Thyroid gland (tissue), 4 donors: ENCODE results near the gene OSBP.

Experiments used
- CTCF ChIP-seq, 6 experiments: fragments of 200-600 bp in 3 of 6; fragments of 450-650 bp in 3 of 6; sonication (generic) in 3 of 6; IDR thresholded peaks; one replicate each; pipeline ENCODE4 v1.5.1; 2016 to 2019; ENCODE audit warnings: antibody characterized with exemption in 6 of 6, mild to moderate bottlenecking in 2 of 6, inconsistent platforms in 1 of 6, moderate library complexity in 1 of 6
- POLR2A ChIP-seq, 2 donors: fragments of 450-650 bp; IDR thresholded peaks; one replicate each; pipeline ENCODE4 v1.6.1; 2017; ENCODE audit warnings: antibody characterized with exemption in 2 of 2, mild to moderate bottlenecking in 2 of 2, moderate library complexity in 1 of 2

- TF ChIP-seq POLR2A (IDR thresholded peaks at IDR 0.05) (no peak), CTCF (IDR thresholded peaks at IDR 0.05) (no peak)
Measured at GRCh38 chr11:59544869-59545178, 70.8 kb downstream of the OSBP start.
